Gastrocnemius medialis (tissue), 4 donors: ENCODE results near the gene RASA3.

ENCODE experiments used
- CTCF ChIP-seq, 5 experiments: fragments of 450-650 bp in 3 of 5; fragments of 200-600 bp in 2 of 5; sonication (generic) in 2 of 5; IDR thresholded peaks in 4 of 5; conservative IDR thresholded peaks in 1 of 5; 1 replicate in 4 of 5; 2 replicates in 1 of 5; pipeline ENCODE4 v1.5.1; 2016 to 2019; ENCODE audit warnings: antibody characterized with exemption in 5 of 5, mild to moderate bottlenecking in 3 of 5, moderate library complexity in 3 of 5
- POLR2A ChIP-seq, 2 donors: fragments of 450-650 bp; IDR thresholded peaks; one replicate each; pipeline ENCODE4 v1.6.1; 2017; ENCODE audit warnings: antibody characterized with exemption in 2 of 2, mild to moderate bottlenecking in 2 of 2, moderate library complexity in 2 of 2

- no peak for TF ChIP-seq POLR2A (IDR thresholded peaks at IDR 0.05)
- TF ChIP-seq CTCF (IDR thresholded peaks at IDR 0.05 in 4 of 5, conservative IDR thresholded peaks at IDR 0.05 in 1 of 5) = no peak
Measured at GRCh38 chr13:114020750-114021463, 111.5 kb downstream of the RASA3 start.
